Frontal cortex (tissue), 4 donors: ENCODE data around the gene LRRC72. TPM values are rescaled to one million over a fixed set of nuclear protein-coding genes. Genes with fewer than 3 reads are reported as not detected.
"Not testable (repeated sequence)": the region's sequence is repeated elsewhere in the genome, so short reads cannot be mapped to it uniquely, and the experiment has no call there.

Experiments used
- DNase-seq, 2 donors: peaks; one replicate each; pipeline ENCODE4 v3.0.0; 2012; ENCODE audit warnings: low spot score in 2 of 2
- FAIRE-seq: peaks from 2 replicates; lab custom pipeline; 2012; peaks lifted over from hg19 to GRCh38; lab: Jason Lieb, UNC
- total RNA-seq: library from RNA; depleted of rRNA; stranded (reverse); fragments of >200 nt; gene quantifications from one replicate; pipeline ENCODE4 v1.2.3, GENCODE V29; 2014
- donor health status: control.
- donor health status: control.
- donor health status: control.

Gene LRRC72
- total RNA-seq = not detected

DNA sequence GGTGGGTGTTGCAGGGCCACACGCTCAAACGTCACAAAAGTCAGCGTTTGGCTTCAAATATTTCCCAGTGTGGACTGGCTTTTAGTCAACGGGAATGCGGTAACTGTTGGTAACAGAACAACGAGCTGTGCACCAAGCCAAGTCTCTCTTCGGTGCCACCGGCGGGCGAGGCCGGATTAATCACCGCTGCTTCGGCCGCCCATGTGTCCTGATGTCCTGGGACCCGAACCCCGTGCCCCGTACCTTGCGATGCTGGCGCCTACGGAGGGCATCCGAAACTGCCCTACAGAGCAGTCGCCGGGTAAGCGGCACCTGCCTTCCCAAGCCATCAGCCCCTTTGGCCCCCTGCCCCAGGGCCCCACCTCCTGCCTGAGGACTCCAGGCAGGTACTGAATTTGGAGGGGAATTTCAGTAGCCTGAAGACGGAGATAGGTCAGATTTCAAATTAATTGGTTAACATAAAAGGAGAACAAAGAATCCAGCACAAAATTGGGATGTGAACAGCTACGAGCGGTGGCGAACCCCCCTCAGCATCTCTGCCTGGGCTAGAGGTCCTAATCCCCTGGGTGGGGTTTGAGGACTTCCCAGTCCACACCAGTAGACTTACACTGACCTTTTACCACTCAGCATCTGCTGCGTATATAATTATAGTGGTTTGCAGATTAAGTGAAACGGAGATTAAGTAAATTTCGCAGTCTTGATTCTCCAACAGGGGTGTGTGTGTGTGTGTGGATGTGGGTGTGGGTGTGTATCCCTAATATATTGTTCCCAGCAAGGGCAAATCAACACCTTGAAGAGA is at the start of gene LRRC72:
Gene LRRC72, plus strand, starts transcription at position 84 of the 799 bp plus-strand sequence. Its CDS starts 128 bp downstream, at position 212.
- DNase-seq (no peak), FAIRE-seq (no peak)

- DNase-seq (no peak), FAIRE-seq (no peak)
These were observed 47.5 kb upstream of the LRRC72 start for GRCh38 chr7:16479161-16479560.

GRCh38 chr7:16479591-16479990 is 47.0 kb upstream of the LRRC72 start:
- FAIRE-seq (no peak), DNase-seq (no peak)

DNA sequence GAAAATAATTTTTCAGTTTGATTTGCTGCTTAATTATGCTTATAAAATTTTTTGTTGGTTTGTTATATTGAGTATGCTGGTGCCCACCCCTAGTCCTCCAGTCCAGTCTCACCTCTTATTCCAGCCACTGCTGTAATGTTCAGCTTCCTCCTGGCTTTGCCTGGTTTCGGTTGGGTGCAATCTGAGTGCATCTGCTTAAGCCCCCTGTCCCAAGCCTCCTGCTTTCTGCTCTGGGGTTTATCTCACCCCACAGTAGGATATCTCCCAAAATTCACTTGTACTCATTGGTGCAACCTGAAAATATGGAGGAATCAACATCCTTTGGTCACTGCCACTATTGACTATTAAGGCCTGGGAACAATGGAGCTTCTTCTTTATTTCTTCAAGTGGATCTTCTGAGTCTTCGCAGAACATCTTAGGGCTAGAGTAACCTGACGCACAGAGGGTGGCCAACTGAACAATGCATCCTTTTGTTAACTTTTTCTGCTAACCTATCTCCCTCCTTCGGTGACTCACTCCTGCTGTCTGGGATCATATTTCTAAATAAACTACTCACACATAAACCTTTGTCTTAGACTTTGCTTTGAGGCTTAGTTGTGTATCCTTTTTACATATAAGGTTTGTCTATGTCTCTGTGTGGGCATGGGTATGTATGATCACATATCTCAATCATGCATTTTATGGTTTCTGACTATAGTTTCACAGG is 42.0 kb upstream of the LRRC72 start:
- no peak for DNase-seq
- FAIRE-seq = no peak

DNA sequence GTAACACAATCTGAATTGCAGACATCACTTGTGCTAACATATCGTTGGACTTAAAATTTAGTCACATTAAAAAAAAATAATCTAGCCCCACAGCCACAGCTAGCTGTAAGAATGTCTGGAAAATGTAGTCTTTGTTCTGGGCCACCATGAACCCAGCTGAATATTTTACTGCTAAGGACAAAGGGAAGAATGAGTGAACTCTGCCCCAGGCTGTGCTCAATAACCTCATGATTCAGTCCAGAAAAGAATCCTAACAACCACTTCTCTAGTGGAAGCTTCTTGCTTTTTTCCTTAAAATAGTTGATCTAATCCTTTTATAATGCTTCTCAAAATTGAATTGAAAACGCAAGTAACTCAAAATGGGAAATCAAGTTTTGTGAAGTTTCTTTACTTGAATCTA is 35.5 kb upstream of the LRRC72 start:
- DNase-seq = no peak
- no peak for FAIRE-seq

- DNase-seq = no peak
- FAIRE-seq = no peak
These were observed 34.0 kb upstream of the LRRC72 start for GRCh38 chr7:16492513-16493062.

DNA sequence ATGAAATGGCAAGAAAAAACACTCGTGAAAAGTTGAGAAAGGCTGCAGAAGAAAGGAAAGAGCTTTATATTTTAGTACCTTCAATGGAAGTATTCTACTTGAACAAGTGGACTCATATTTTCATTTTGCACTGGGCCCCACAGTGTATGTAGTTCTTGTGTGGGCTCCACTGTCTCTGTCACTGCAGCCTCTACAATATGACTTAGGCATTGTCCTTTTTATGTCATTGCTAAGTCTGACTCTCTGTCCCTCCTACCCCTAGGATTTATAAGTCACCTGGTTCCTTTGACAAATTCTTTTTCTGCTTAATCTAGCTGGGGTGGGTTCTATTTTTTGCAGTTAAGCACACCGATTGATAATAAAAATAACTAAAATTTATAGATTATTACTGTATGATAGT is 33.4 kb upstream of the LRRC72 start:
- no peak for DNase-seq
- FAIRE-seq = no peak

- FAIRE-seq = no peak
- DNase-seq = no peak
These were observed 32.1 kb upstream of the LRRC72 start for GRCh38 chr7:16494551-16494950.

DNA sequence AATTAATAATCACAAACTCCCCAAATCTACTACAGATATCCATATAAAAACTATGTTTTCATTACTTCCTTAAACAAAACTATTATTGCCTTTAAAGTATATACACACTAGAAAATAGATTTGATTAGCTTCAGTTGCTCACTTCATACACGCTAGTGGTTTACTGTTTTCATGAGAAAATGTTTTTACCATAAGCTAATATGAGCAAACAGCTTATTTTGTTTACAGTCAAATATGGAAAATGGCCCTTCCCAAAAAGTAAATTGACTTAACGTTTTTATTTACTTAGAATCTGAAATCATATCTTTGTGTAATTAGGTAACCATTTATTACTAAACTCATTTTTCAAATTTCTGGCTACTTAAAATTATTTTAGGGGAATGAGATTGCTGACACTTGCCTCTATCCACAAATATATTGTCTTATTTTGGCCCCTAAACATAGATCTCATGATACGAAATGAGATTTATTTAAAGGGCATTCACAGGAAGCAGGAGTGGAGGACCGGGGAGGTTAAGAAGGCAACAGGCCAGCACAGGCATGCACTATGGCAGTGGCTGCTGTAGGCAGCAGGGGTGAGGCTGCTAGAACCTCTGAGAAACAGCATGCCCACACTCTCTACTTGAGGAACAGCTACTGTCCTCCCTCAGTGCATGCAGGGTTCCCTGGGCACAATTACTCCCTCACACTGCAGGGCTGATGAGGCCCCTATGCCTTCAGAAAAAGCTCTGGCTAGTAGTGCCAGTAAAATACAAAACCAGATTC is 31.5 kb upstream of the LRRC72 start:
- FAIRE-seq (no peak), DNase-seq (no peak)

DNA sequence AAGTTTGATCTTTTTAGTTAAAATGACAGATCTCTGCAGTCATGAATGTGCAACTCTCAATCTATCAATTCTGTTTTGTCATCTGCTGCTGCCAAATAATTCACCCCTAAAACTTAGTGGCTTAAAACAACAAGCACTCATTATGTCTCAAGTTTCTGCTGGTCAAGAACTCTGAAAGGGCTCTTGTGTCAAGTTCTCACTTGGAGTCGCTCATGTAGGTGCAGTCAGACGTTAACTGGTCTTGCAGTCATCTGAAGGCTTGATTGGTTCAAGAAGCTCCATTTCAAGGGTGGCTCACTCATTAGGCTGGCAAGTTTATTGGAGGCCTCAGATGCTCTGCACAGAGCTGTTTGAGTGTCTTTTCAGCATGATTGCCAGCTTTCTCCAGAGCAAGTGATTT is 28.5 kb upstream of the LRRC72 start:
- DNase-seq = no peak
- FAIRE-seq = no peak

- DNase-seq (no peak), FAIRE-seq (no peak)
These were observed 24.3 kb upstream of the LRRC72 start for GRCh38 chr7:16502303-16502702.

- DNase-seq = no peak
- FAIRE-seq = no peak
These were observed 22.6 kb upstream of the LRRC72 start for GRCh38 chr7:16504019-16504418.

- not testable (repeated sequence) for FAIRE-seq, DNase-seq
These were observed 20.2 kb upstream of the LRRC72 start for GRCh38 chr7:16506422-16506821.

DNA sequence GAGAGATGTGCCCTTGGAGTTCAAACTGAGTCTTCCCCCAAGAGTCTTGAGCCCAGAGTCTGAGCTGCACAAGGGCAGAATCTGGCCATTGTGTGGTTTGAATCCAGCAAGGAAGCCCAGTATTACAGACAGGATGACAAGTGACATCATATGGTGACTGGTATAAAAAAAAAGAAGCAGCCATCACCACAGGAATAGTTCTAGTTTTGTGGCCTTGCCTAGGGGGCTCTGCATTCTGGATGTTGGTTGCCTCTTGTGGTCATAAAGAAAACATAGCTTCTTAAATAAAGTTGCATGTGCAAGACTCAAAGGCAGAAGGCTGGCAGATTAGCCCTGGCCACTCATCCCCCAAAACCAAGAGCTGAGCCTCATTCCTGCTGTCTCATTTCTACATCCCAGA is 16.8 kb upstream of the LRRC72 start:
- FAIRE-seq (no peak), DNase-seq (no peak)

- FAIRE-seq (no peak), DNase-seq (no peak)
These were observed 15.3 kb upstream of the LRRC72 start for GRCh38 chr7:16511314-16511713.

DNA sequence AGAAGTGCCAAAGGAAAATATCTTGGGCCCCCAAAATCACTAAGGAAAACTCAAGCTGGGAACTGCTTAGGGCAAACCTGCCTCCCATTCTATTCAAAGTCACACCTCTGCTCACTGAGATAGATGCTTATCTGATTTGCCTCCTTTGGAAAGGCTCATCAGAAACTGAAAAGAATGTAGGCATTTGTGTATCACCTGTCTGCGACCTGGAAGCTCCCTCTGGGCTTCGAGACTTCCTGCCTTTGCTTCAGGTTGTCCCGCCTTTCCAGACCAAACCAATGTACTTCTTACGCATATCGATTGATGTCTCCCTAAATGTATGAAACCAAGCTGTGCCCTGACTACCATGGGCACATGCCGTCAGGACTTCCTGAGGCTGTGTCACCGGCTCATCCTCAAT is 14.5 kb upstream of the LRRC72 start:
- FAIRE-seq = no peak
- DNase-seq = no peak

DNA sequence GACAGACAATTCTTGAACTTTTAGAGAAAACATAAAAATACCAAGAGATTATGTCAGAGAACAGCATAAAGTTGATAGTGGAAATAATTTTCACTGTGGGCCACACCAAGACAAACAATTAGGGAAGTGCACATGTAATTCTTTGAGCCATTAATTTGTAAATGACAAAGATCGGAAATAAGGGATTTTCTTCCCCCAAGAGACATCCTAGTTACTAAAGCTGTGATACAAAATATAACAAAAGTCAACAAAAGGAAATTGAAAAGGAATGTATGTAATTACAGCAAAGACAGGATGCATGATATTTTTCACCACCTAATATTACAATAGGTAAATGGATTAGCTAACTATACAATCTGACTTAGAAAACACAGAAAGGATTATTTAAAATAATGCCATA is 12.4 kb upstream of the LRRC72 start:
- DNase-seq = no peak
- FAIRE-seq = no peak

DNA sequence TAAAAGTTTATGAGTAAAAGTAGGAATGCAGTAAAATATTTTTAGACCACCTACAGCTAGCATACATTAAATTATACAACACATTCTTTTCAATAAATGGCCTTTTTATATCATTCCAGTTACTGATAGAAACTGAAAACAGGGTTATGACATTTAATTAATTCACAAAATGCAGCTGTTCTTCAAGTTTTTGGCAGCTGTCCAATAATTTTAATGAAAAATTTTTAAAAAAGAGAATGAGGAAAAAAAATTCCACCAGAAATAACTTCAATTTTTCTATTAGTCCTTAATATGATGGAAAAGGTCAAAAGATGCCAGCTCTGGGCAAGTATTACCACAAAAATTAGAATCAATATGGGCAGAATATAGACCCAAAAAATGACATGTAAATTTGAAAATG is 11.9 kb upstream of the LRRC72 start:
- no peak for DNase-seq
- FAIRE-seq = no peak

DNA sequence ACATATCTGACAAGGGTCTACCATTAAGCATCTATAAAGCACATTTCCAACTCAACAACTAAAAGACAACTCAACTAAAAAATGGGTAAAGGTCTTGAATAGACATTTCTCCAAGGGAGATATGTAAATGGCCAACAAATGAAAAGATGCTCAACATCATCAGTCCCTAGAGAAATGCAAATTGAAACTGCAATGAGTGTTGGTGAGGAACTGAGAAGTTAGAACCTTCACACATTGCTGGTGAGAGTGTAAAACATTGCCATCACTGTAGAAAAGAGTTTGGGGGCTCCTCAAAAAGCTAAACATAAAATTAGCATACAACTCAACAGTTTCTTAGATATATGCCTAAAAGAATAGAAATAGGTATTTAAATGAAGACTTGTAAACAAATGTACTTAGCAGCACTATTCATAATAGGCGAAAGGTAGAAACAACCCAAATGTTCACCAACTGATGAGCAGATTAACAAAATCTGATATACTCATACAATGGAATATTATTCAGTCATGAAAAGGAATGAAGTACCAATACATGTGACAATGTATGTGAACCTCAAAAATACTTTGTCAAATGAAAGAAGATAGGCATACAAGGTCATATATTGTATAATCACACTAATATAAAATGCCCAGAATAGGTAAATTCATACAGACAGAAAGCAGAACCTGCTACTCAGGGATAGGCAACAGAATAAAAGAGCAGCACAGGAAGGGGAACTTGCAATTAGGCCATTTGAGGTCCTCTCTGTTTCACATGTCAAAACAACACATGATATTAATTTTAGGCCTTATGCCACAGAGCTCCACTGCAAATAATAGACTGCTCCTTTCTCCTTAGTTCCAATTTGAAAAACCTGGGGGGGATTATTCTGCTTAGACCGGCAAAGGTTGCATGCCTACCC is 10.6 kb upstream of the LRRC72 start:
- no peak for DNase-seq
- no peak for FAIRE-seq
